GM12878 (cell line): ENCODE data around the gene KIFC1. TPM values are rescaled to one million over a fixed set of nuclear protein-coding genes. Genes with fewer than 3 reads are reported as not detected.

ENCODE experiments used
- BACH1 ChIP-seq: fragments of 450-650 bp; IDR thresholded peaks from 2 replicates; pipeline ENCODE4 v1.6.1; 2017; ENCODE audit warnings: mild to moderate bottlenecking, borderline replicate concordance
- BCL3 ChIP-seq: IDR thresholded peaks from 2 replicates; pipeline ENCODE4 v1.6.1; 2011; ENCODE audit warnings: borderline replicate concordance, low read depth, mild to moderate bottlenecking, moderate library complexity, low read length; ENCODE audit not compliant: insufficient read depth, poor library complexity, severe bottlenecking
- BRCA1 ChIP-seq: IDR thresholded peaks from 2 replicates; pipeline ENCODE4 v1.6.1; 2011; ENCODE audit warnings: low read depth, low read length, improper control_type of control experiment
- CREM ChIP-seq: IDR thresholded peaks from 2 replicates; pipeline ENCODE4 v1.6.1; 2014; ENCODE audit warnings: antibody characterized with exemption, low read depth
- EP300 ChIP-seq, 2 experiments: fragments of 150-350 bp in 1 of 2; IDR thresholded peaks; 2 replicates each; pipeline ENCODE4 v1.6.1; 2011 to 2012; ENCODE audit warnings: low read depth in 2 of 2, low read length in 2 of 2, borderline replicate concordance in 1 of 2, improper control_type of control experiment in 1 of 2, inconsistent platforms in 1 of 2; ENCODE audit not compliant: control insufficient read depth in 1 of 2
- IKZF1 ChIP-seq: fragments of 450-650 bp; conservative IDR thresholded peaks from 2 replicates; pipeline ENCODE4 v1.6.1; 2017; ENCODE audit warnings: antibody characterized with exemption, mild to moderate bottlenecking
- IKZF2 ChIP-seq, 2 experiments: fragments of 450-650 bp; IDR thresholded peaks; 2 replicates each; pipeline ENCODE4 v1.6.1; 2017; ENCODE audit warnings: mild to moderate bottlenecking in 2 of 2, moderate library complexity in 2 of 2
- MTA2 ChIP-seq: fragments of 450-650 bp; IDR thresholded peaks from 2 replicates; pipeline ENCODE4 v1.6.1; 2016; ENCODE audit warnings: low read depth, mild to moderate bottlenecking, moderate library complexity
- MXI1 ChIP-seq: fragments of 150-350 bp; IDR thresholded peaks from 2 replicates; pipeline ENCODE4 v1.6.1; 2011; ENCODE audit warnings: low read depth, mild to moderate bottlenecking, inconsistent platforms, low read length, improper control_type of control experiment
- MYC ChIP-seq: IDR thresholded peaks from 2 replicates; pipeline ENCODE4 v1.6.1; 2011; ENCODE audit warnings: mild to moderate bottlenecking, low read length, moderate library complexity, inconsistent platforms; ENCODE audit not compliant: insufficient read depth, insufficient replicate concordance, insufficient read length, severe bottlenecking
- NFXL1 ChIP-seq: fragments of 450-650 bp; IDR thresholded peaks from 2 replicates; pipeline ENCODE4 v1.6.1; 2017; ENCODE audit warnings: antibody characterized with exemption, mild to moderate bottlenecking, borderline replicate concordance
- NRF1 ChIP-seq: conservative IDR thresholded peaks from 2 replicates; pipeline ENCODE4 v1.6.1; 2011; ENCODE audit warnings: mild to moderate bottlenecking, low read depth, low read length, improper control_type of control experiment
- PAX5 ChIP-seq: IDR thresholded peaks from 2 replicates; pipeline ENCODE4 v1.6.1; 2011; ENCODE audit warnings: low read depth, low read length, borderline replicate concordance
- PBX3 ChIP-seq: IDR thresholded peaks from 2 replicates; pipeline ENCODE4 v1.6.1; 2011; ENCODE audit warnings: mild to moderate bottlenecking, low read depth, low read length, moderate library complexity; ENCODE audit not compliant: insufficient replicate concordance
- POLR2A ChIP-seq: IDR thresholded peaks from 2 replicates; pipeline ENCODE4 v1.6.1; 2011; ENCODE audit warnings: low read depth, mild to moderate bottlenecking, low read length
- POLR2AphosphoS2 ChIP-seq: IDR thresholded peaks from 2 replicates; pipeline ENCODE4 v1.6.1; 2011; ENCODE audit warnings: low read depth, mild to moderate bottlenecking, low read length, improper control_type of control experiment, moderate library complexity
- POU2F2 ChIP-seq: IDR thresholded peaks from 3 replicates; pipeline ENCODE4 v1.6.1; 2011; ENCODE audit warnings: low read depth, mild to moderate bottlenecking, low read length, borderline replicate concordance
- RELB ChIP-seq: fragments of 450-650 bp; IDR thresholded peaks from 2 replicates; pipeline ENCODE4 v1.6.1; 2017; ENCODE audit warnings: low read depth, mild to moderate bottlenecking, moderate library complexity
- SIN3A ChIP-seq: IDR thresholded peaks from 2 replicates; pipeline ENCODE4 v1.6.1; 2012; ENCODE audit warnings: low read depth, low read length, improper control_type of control experiment
- SKIL ChIP-seq: fragments of 450-650 bp; IDR thresholded peaks from 2 replicates; pipeline ENCODE4 v1.6.1; 2017; ENCODE audit warnings: mild to moderate bottlenecking, low read depth, inconsistent platforms; ENCODE audit not compliant: poor library complexity, severe bottlenecking
- SMAD5 ChIP-seq: IDR thresholded peaks from 2 replicates; pipeline ENCODE4 v1.6.1; 2016; ENCODE audit warnings: antibody characterized with exemption, low read depth
- SP1 ChIP-seq: IDR thresholded peaks from one replicate; pipeline ENCODE4 v1.6.1; 2011; ENCODE audit warnings: low read depth, low read length
- TAF1 ChIP-seq: IDR thresholded peaks from 2 replicates; pipeline ENCODE4 v1.6.1; 2011; ENCODE audit warnings: mild to moderate bottlenecking, low read depth, low read length, borderline replicate concordance
- TCF12 ChIP-seq: IDR thresholded peaks from 2 replicates; pipeline ENCODE4 v1.6.1; 2011; ENCODE audit warnings: low read depth, mild to moderate bottlenecking, low read length
- ZNF384 ChIP-seq: IDR thresholded peaks from 2 replicates; pipeline ENCODE4 v1.6.1; 2012; ENCODE audit warnings: low read depth, mild to moderate bottlenecking, low read length, improper control_type of control experiment, borderline replicate concordance
- polyA plus RNA-seq, 11 experiments: library from polyadenylated mRNA; depleted of rRNA in 4 of 11; unstranded in 6 of 11; stranded (reverse) in 5 of 11; fragments of >200 nt; fragmentation: Nextera tagmentation in 4 of 11; fragmentation: Illumina TruSeq in 1 of 11; extraction: Ambion mirVana in 4 of 11; extraction: Trizol in 1 of 11; gene quantifications; 1 replicate in 1 of 11; 2 replicates in 10 of 11; pipeline versions ENCODE4 v1.2.1 to v1.2.3, GENCODE V29; 2011 to 2016; ENCODE audit warnings: inconsistent platforms in 2 of 11, missing spikeins in 2 of 11, low read depth in 1 of 11
- total RNA-seq, 4 experiments: library from RNA; depleted of rRNA in 3 of 4; stranded (reverse); fragments of >200 nt in 3 of 4; fragmentation: Illumina TruSeq in 1 of 4; extraction: Trizol in 1 of 4; gene quantifications; 2 replicates each; pipeline versions ENCODE4 v1.2.1 to v1.2.3, GENCODE V29; 2013 to 2021

Gene KIFC1
- total and polyA plus RNA-seq, 10 of the 15 experiments (the other 5 are each of a cell fraction or from before 2014, with no cell fraction given), result 1.8 to 87.4 (median 54.4) TPM

GRCh38 chr6:33410050-33410710 lies 18.6 kb downstream of the KIFC1 start (continued):
- TF ChIP-seq SKIL (no peak), MYC (peak; percentile 35), BACH1 (peak; percentile 80), NRF1 (peak; percentile 45), SIN3A (peak; percentile 85), NFXL1 (no peak), TAF1 (0 out of 2 replicates have a peak, but pooled peaks have one; percentile 6), RELB (0 out of 2 replicates have a peak, but pooled peaks have one; percentile 42), EP300 (IDR thresholded peaks at IDR 0.05; ENCODE audit: borderline replicate concordance in 1 of 2, control insufficient read depth in 1 of 2, low read depth in 2 of 2, low read length in 2 of 2) (no peak), BRCA1 (no peak), ZNF384 (0 out of 2 replicates have a peak, but pooled peaks have one; percentile 9), MXI1 (peak; percentile 81), SMAD5 (peak; percentile 56; the same call in 1 of the 2 replicates), SP1 (peak; percentile 71), TCF12 (no peak), IKZF2 (IDR thresholded peaks at IDR 0.05) (peak in 1 of 2 experiments; percentile 14; a peak in 1 of 4 replicates), MTA2 (no peak), PBX3 (peak; percentile 63), PAX5 (no peak), POLR2AphosphoS2 (peak; percentile 95), CREM (peak; percentile 74), BCL3 (peak; percentile 73), IKZF1 (peak; percentile 81), POU2F2 (peak; percentile 59; the same call in 2 of the 3 replicates), POLR2A (peak; percentile 83)
